Stimulated activated CD4-positive, alpha-beta T cell treated with anti-CD3 and anti-CD28 coated beads, Interleukin-4, amount 100 ng/mL, for 4 hours (primary cell): ENCODE results near the gene C10orf67.
"Not testable (repeated sequence)": the region's sequence is repeated elsewhere in the genome, so short reads cannot be mapped to it uniquely, and the experiment has no call there.

ENCODE experiments used
- DNase-seq, 2 experiments: peaks; one replicate each; pipeline ENCODE4 v3.0.0-alpha.2; 2020

The C10orf67 gene

GRCh38 chr10:23344241-23344841 lies at the start of gene C10orf67:
C10orf67 (minus strand) TSS chr10:23344797; CDS start chr10:23344774, 23 bp downstream.
- peak; percentile 46 to 48 for DNase-seq

- no peak for DNase-seq
These were observed 47.2 kb upstream of the C10orf67 start for GRCh38 chr10:23391821-23392220.

GRCh38 chr10:23390809-23391208 lies 46.2 kb upstream of the C10orf67 start:
- DNase-seq, result no peak

- DNase-seq, result not testable (repeated sequence)
These were observed 45.8 kb upstream of the C10orf67 start for GRCh38 chr10:23390408-23390807.

GRCh38 chr10:23387516-23387915 lies 42.9 kb upstream of the C10orf67 start:
- DNase-seq, result not testable (repeated sequence)

GRCh38 chr10:23386052-23386451 lies 41.5 kb upstream of the C10orf67 start:
- no peak for DNase-seq

- DNase-seq, result no peak
These were observed 39.8 kb upstream of the C10orf67 start for GRCh38 chr10:23384364-23384763.

- no peak for DNase-seq
These were observed 39.0 kb upstream of the C10orf67 start for GRCh38 chr10:23383637-23384036.

- no peak for DNase-seq
These were observed 36.9 kb upstream of the C10orf67 start for GRCh38 chr10:23381298-23382040.

- no peak for DNase-seq
These were observed 35.1 kb upstream of the C10orf67 start for GRCh38 chr10:23379686-23380085.

GRCh38 chr10:23376229-23376655 lies 31.6 kb upstream of the C10orf67 start:
- DNase-seq, result no peak

GRCh38 chr10:23375366-23375765 lies 30.8 kb upstream of the C10orf67 start:
- no peak for DNase-seq

GRCh38 chr10:23373156-23373555 lies 28.6 kb upstream of the C10orf67 start:
- no peak for DNase-seq

- DNase-seq, result no peak
These were observed 26.5 kb upstream of the C10orf67 start for GRCh38 chr10:23371073-23371472.

- DNase-seq, result no peak
These were observed 25.5 kb upstream of the C10orf67 start for GRCh38 chr10:23370106-23370505.

- DNase-seq, result no peak
These were observed 24.4 kb upstream of the C10orf67 start for GRCh38 chr10:23368816-23369640.

GRCh38 chr10:23367896-23368595 lies 23.4 kb upstream of the C10orf67 start:
- DNase-seq, result no peak

- DNase-seq, result peak in 1 of 2 experiments; percentile 57
These were observed 20.9 kb upstream of the C10orf67 start for GRCh38 chr10:23365417-23366030.

GRCh38 chr10:23364378-23364777 lies 19.8 kb upstream of the C10orf67 start:
- no peak for DNase-seq

GRCh38 chr10:23363793-23364135 lies 19.2 kb upstream of the C10orf67 start:
- no peak for DNase-seq

- peak; percentile 40 to 50 for DNase-seq
These were observed 18.5 kb upstream of the C10orf67 start for GRCh38 chr10:23362879-23363792.
